ENCODE measurements around the gene PRKX. TPM values are rescaled to one million over a fixed set of nuclear protein-coding genes. Genes with fewer than 3 reads are reported as not detected.
"Not testable (repeated sequence)": the region's sequence is repeated elsewhere in the genome, so short reads cannot be mapped to it uniquely, and the experiment has no call there.

The PRKX gene
- total RNA-seq, 1 donor: 14.7 TPM

DNA sequence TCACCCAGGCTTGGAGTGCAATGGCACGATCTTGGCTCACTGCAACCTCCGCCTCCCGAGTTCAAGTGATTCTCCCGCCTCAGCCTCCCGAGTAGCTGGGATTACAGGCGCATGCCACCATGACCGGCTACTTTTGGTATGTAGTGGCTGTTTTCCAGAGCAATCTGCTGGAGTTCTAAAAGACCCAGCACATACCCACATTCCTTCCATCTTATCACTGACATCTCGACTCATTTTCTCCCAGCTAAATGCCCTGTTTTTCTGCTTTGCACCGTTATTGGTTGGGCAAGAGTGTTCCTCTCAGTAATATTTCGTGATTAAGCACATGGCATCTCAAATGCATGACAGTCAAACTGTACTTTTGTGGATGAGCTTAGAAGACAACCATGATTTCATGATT is 53.7 kb downstream of the PRKX start:
- no peak overlapping the region for H3K4me3 ChIP-seq (ENCODE audit: low read depth, low read length)
- DNase-seq (ENCODE audit: low read depth): peak; percentile 14
- TF ChIP-seq, protein P1, sequence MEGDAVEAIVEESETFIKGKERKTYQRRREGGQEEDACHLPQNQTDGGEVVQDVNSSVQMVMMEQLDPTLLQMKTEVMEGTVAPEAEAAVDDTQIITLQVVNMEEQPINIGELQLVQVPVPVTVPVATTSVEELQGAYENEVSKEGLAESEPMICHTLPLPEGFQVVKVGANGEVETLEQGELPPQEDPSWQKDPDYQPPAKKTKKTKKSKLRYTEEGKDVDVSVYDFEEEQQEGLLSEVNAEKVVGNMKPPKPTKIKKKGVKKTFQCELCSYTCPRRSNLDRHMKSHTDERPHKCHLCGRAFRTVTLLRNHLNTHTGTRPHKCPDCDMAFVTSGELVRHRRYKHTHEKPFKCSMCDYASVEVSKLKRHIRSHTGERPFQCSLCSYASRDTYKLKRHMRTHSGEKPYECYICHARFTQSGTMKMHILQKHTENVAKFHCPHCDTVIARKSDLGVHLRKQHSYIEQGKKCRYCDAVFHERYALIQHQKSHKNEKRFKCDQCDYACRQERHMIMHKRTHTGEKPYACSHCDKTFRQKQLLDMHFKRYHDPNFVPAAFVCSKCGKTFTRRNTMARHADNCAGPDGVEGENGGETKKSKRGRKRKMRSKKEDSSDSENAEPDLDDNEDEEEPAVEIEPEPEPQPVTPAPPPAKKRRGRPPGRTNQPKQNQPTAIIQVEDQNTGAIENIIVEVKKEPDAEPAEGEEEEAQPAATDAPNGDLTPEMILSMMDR (IDR thresholded peaks at IDR 0.05; ENCODE audit: insufficient read depth, low read depth, low read length): no peak

DNA sequence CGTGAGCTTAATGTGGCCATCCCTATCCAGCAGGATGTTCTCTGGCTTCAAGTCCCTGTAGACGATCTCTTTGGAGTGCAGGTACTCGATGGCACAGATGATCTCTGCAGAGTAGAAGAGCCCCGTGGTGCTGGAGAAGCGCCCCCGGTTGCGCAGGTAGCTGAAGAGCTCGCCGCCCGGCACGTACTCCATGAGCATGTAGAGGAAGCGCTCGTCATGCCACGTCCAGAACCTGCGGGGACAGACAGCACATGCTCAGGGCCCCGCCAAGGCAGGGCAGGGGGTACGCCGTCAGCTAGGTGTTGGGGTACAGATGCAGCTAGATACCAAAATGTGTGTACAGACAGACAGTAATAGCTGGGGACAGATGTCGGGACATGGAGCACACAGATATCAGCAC is 58.3 kb downstream of the PRKX start:
- no peak overlapping the region for H3K4me3 ChIP-seq (ENCODE audit: low read depth, low read length)
- DNase-seq (ENCODE audit: low read depth): no peak
- TF ChIP-seq, protein P1 (IDR thresholded peaks at IDR 0.05; ENCODE audit: insufficient read depth, low read depth, low read length): no peak

DNA sequence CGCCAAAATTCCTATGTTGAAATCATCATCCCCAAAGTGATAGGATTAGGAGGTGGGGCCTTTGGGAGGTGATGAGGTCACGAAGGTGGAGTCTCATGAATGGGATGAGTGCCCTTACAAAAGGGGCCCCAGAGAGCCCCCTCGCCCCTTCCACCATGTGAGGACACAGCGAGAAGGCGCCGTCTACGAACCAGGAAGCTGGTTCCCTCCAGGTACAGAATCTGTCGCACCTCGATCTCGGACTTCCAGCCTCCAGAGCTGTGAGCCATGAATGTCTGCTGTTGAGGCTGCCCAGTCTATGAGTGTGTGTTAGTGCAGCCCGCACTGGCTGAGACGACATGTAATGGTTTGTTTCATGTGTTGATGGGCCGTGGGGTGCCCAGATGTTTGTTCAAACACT is 60.3 kb downstream of the PRKX start:
- DNase-seq (ENCODE audit: low read depth): no peak
- H3K4me3 ChIP-seq (ENCODE audit: low read depth, low read length): no peak overlapping the region
- TF ChIP-seq, protein P1 (IDR thresholded peaks at IDR 0.05; ENCODE audit: insufficient read depth, low read depth, low read length): no peak

DNA sequence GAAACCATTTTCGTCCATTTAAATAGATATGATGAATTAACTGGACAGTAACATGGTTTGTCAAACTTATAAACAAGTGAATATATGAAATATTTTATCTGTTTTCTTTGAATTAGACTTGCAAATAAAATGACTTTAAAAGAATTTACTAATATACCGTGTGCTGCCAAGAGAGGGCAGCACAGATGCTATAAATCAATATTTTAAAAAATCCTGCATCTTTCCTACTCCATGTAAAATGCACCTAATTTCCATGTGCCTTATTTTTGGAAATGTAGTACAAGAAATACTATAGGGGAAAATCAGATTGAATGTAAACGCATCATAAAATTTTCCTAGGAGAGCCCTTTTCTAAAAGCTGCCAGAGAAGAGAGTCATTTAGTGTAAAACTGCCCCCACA is 62.2 kb downstream of the PRKX start:
- no peak overlapping the region for H3K4me3 ChIP-seq (ENCODE audit: low read depth, low read length)
- TF ChIP-seq, protein P1 (IDR thresholded peaks at IDR 0.05; ENCODE audit: insufficient read depth, low read depth, low read length): peak; percentile 50
- peak; percentile 53 for DNase-seq (ENCODE audit: low read depth)

DNA sequence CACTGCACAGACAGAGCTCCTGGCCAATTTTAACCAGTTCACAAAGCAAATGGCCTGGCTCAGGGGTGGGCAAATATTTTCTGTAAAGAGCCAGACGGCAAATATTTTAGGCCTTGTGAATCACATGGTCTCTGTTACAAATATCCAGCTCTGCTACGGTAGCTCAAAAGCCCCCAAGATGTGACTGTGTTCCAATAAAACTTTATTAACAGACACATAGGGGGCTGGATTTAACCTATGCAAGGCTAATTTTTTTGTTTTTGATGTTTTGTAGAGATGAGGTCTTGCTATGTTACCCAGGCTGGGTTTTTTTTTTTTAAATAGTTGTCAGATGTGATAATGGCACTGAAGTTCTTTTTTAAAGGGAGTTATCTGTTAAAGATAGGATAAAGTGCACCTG is 65.4 kb downstream of the PRKX start:
- DNase-seq (ENCODE audit: low read depth): no peak
- TF ChIP-seq, protein P1 (IDR thresholded peaks at IDR 0.05; ENCODE audit: insufficient read depth, low read depth, low read length): no peak

DNA sequence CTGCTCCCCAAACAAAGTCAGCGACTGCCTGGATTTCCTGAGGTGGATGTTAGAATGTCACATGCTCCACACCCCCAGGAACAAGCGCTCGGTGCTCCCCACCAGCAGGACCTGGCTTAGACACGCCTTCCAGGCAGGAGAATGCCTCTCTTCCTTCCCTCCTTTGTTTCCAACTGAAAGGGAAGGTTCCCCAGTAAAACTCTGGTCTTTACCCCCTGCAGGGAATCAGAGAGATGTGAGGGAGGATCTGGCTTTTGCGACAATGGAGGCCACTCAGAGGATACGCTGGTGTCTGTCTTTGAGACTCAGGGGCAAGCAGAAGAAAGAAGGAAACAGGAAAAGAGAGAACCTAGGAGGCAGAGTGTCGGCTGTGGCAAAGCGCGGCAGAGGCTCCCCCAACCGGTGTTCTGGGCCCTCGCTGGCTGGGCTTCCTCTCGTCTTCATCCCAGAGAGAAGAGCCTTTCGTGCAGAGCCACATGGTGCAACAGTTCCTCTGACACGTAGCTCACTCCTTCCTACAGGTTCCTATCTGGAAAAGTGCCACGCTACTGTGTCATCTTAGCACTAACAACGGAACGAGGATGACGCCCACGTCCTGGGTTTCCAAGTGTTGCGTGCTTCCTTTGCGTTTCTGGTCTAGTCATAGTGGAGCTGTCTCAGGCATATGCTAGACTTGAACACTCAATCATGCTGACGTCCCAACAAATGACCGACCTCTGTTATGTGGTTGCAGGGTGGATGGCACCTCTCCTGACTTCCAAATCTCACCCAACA is 73.4 kb downstream of the PRKX start:
- not testable (repeated sequence) for DNase-seq (ENCODE audit: low read depth); H3K4me3 ChIP-seq (ENCODE audit: low read depth, low read length)

More for the DNA sequence above, 65.4 kb downstream of the PRKX start:
- H3K4me3 ChIP-seq (ENCODE audit: low read depth, low read length): no peak overlapping the region

DNA sequence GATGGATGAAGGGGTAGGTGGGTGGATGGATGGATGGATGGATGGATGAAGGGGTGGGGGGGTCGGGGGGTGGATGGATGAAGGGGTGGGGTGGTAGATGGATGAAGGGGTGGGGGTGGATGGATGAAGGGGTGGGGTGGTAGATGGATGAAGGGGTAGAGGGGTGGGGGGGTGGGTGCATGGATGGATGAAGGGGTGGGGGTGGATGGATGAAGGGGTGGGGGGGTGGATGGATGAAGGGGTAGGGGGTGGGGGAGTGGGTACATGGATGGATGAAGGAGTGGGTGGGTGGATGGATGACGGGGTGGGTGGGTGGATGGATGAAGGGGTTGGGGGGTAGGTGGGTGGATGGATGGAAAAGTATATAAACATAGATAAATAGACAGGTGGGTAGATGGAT is 74.2 kb downstream of the PRKX start:
- no peak overlapping the region for H3K4me3 ChIP-seq (ENCODE audit: low read depth, low read length)
- no peak for DNase-seq (ENCODE audit: low read depth)
- TF ChIP-seq, protein P1 (IDR thresholded peaks at IDR 0.05; ENCODE audit: insufficient read depth, low read depth, low read length): no peak

All from fibroblast of villous mesenchyme (primary cell).